ENCODE measurements around the gene KIF5C.

GRCh38 chr2:148924514-148925178 lies 49.6 kb downstream of the KIF5C start:
- TF ChIP-seq CTCF (conservative IDR thresholded peaks at IDR 0.05 in 1 of 2, IDR thresholded peaks at IDR 0.05 in 1 of 2; ENCODE audit: low read depth in 1 of 2, low read length in 2 of 2) (no peak), EZH2 (IDR thresholded peaks at IDR 0.05; ENCODE audit: low read length, missing control alignments) (no peak)

Measured in fibroblast of lung (primary cell).